H1 (cell line): ENCODE data around the gene SELENOF. TPM values are rescaled to one million over a fixed set of nuclear protein-coding genes. Genes with fewer than 3 reads are reported as not detected.

Experiments
- CTCF ChIA-PET: fragments of 300-600 bp; sonication (Branson Sonifier 250); formaldehyde crosslinking; loops from one replicate; lab custom pipeline; 2021; ENCODE audit not compliant: partially characterized antibody; lab: Charles Lee
- POLR2A ChIA-PET: fragments of 300-600 bp; sonication (Branson Sonifier 250); formaldehyde crosslinking; loops from one replicate; lab custom pipeline; 2021; ENCODE audit warnings: inconsistent platforms; ENCODE audit not compliant: partially characterized antibody; lab: Charles Lee
- DNase-seq, 2 experiments: peaks; one replicate each; pipeline versions ENCODE4 v3.0.0 to v3.0.0-alpha.2; 2010 to 2022; ENCODE audit warnings: low spot score in 2 of 2, low read depth in 1 of 2, mixed read lengths in 1 of 2
- FAIRE-seq: peaks from 2 replicates; lab custom pipeline; 2011; peaks lifted over from hg19 to GRCh38; lab: Jason Lieb, UNC
- H2AFZ ChIP-seq: 2 replicates; pipeline ENCODE4 v1.8.1; 2012; ENCODE audit warnings: low read length, inconsistent platforms
- H2AK5ac ChIP-seq: 2 replicates; pipeline ENCODE4 v1.6.1; 2013; ENCODE audit warnings: low read depth, low read length
- H2BK120ac ChIP-seq: replicated peaks from 2 replicates; pipeline ENCODE3; 2013; ENCODE audit warnings: low read depth, low read length, inconsistent platforms
- H2BK12ac ChIP-seq: 2 replicates; pipeline ENCODE4 v1.6.1; 2013; ENCODE audit warnings: low read depth, low read length
- H2BK15ac ChIP-seq: 2 replicates; pipeline ENCODE4 v1.6.1; 2013; ENCODE audit warnings: low read length
- H2BK20ac ChIP-seq: 2 replicates; pipeline ENCODE4 v1.6.1; 2013; ENCODE audit warnings: low read length
- H2BK5ac ChIP-seq: 2 replicates; pipeline ENCODE4 v1.6.1; 2013; ENCODE audit warnings: low read depth, low read length
- H3K14ac ChIP-seq: 2 replicates; pipeline ENCODE4 v1.6.1; 2013; ENCODE audit warnings: inconsistent platforms; ENCODE audit not compliant: insufficient read length
- H3K18ac ChIP-seq: 2 replicates; pipeline ENCODE4 v1.6.1; 2013; ENCODE audit warnings: low read length; ENCODE audit errors: extremely low read depth
- H3K23ac ChIP-seq: 2 replicates; pipeline ENCODE4 v1.6.1; 2013; ENCODE audit warnings: inconsistent platforms; ENCODE audit not compliant: insufficient read length
- H3K23me2 ChIP-seq: 2 replicates; pipeline ENCODE4 v1.6.1; 2013; ENCODE audit warnings: low read depth, low read length
- H3K27ac ChIP-seq: 2 replicates; pipeline ENCODE4 v1.6.1; 2011; ENCODE audit warnings: low read depth, low read length, inconsistent platforms
- H3K27me3 ChIP-seq, 4 experiments: replicated peaks in 1 of 4; 1 replicate in 1 of 4; 2 replicates in 3 of 4; pipeline versions ENCODE4 v1.6.1 to v1.8.1; 2011 to 2013; ENCODE audit warnings: low read length in 3 of 4, mild to moderate bottlenecking in 3 of 4, inconsistent platforms in 2 of 4, mixed read lengths in 2 of 4, moderate library complexity in 1 of 4; ENCODE audit not compliant: control insufficient read depth in 3 of 4, insufficient read depth in 3 of 4; ENCODE audit errors: extremely low read depth in 1 of 4
- H3K36me3 ChIP-seq, 4 experiments: 2 replicates each; pipeline versions ENCODE4 v1.6.1 to v1.8.1; 2011 to 2013; ENCODE audit warnings: mild to moderate bottlenecking in 4 of 4, low read length in 3 of 4, moderate library complexity in 2 of 4, control low read depth in 1 of 4, inconsistent platforms in 1 of 4; ENCODE audit not compliant: insufficient read depth in 4 of 4, control insufficient read depth in 2 of 4
- H3K4ac ChIP-seq: replicated peaks from 2 replicates; pipeline ENCODE3; 2013; ENCODE audit warnings: low read length, low read depth, mixed read lengths, inconsistent platforms; ENCODE audit not compliant: insufficient read length
- H3K4me1 ChIP-seq, 4 experiments: replicated peaks in 1 of 4; 1 replicate in 1 of 4; 2 replicates in 3 of 4; pipeline versions ENCODE4 v1.6.1 to v1.8.1; 2011 to 2013; ENCODE audit warnings: low read length in 3 of 4, inconsistent platforms in 2 of 4, mixed read lengths in 1 of 4; ENCODE audit not compliant: insufficient read depth in 4 of 4, control insufficient read depth in 3 of 4
- H3K4me2 ChIP-seq, 2 experiments: 2 replicates each; pipeline versions ENCODE4 v1.6.1 to v1.8.1; 2011 to 2013; ENCODE audit warnings: low read depth in 2 of 2, low read length in 2 of 2, control low read depth in 1 of 2, inconsistent platforms in 1 of 2, mild to moderate bottlenecking in 1 of 2; ENCODE audit not compliant: insufficient read depth in 1 of 2
- H3K4me3 ChIP-seq, 4 experiments: fragments of 200-600, 300-600 bp in 1 of 4; sonication (generic), shearing (Covaris generic), sonication (Bioruptor Twin) in 1 of 4; 2 replicates each; pipeline versions ENCODE4 v1.5.1 to v1.8.1; 2011 to 2016; ENCODE audit warnings: low read length in 4 of 4, low read depth in 3 of 4, control low read depth in 2 of 4, inconsistent platforms in 2 of 4, mild to moderate bottlenecking in 2 of 4, mixed read lengths in 1 of 4, moderate library complexity in 1 of 4; ENCODE audit not compliant: insufficient read depth in 2 of 4; ENCODE audit errors: extremely low read depth in 1 of 4
- H3K56ac ChIP-seq: replicated peaks from 2 replicates; pipeline ENCODE3; 2013; ENCODE audit warnings: low read depth, mild to moderate bottlenecking, mixed read lengths, low read length, inconsistent platforms; ENCODE audit not compliant: insufficient read length
- H3K79me1 ChIP-seq: 2 replicates; pipeline ENCODE4 v1.6.1; 2013; ENCODE audit warnings: low read depth, low read length, control low read depth
- H3K79me2 ChIP-seq, 2 experiments: 2 replicates each; pipeline versions ENCODE4 v1.6.1 to v1.8.1; 2012 to 2013; ENCODE audit warnings: low read length in 2 of 2, mild to moderate bottlenecking in 2 of 2, inconsistent platforms in 1 of 2; ENCODE audit not compliant: insufficient read depth in 2 of 2, control insufficient read depth in 1 of 2
- H3K9ac ChIP-seq, 4 experiments: replicated peaks in 1 of 4; 1 replicate in 1 of 4; 2 replicates in 3 of 4; pipeline versions ENCODE4 v1.6.1 to v1.8.1; 2011 to 2013; ENCODE audit warnings: low read depth in 3 of 4, low read length in 3 of 4, control low read depth in 2 of 4, mild to moderate bottlenecking in 2 of 4, moderate library complexity in 2 of 4, inconsistent platforms in 1 of 4; ENCODE audit errors: extremely low read depth in 1 of 4
- H3K9me3 ChIP-seq, 2 experiments: 2 replicates each; pipeline versions ENCODE4 v1.6.1 to v1.8.1; 2012 to 2013; ENCODE audit warnings: mild to moderate bottlenecking in 2 of 2, moderate library complexity in 2 of 2, control low read depth in 1 of 2, inconsistent platforms in 1 of 2, low read depth in 1 of 2, low read length in 1 of 2, mixed read lengths in 1 of 2; ENCODE audit not compliant: insufficient read depth in 2 of 2
- H4K20me1 ChIP-seq, 2 experiments: replicated peaks in 1 of 2; 2 replicates each; pipeline versions ENCODE3 to v1.8.1; 2011 to 2013; ENCODE audit warnings: inconsistent platforms in 2 of 2, low read length in 2 of 2, mild to moderate bottlenecking in 1 of 2; ENCODE audit not compliant: insufficient read depth in 2 of 2, control insufficient read depth in 1 of 2
- H4K5ac ChIP-seq: 2 replicates; pipeline ENCODE4 v1.6.1; 2013; ENCODE audit warnings: low read length, low read depth, mixed read lengths, inconsistent platforms; ENCODE audit not compliant: insufficient read length
- H4K8ac ChIP-seq: 2 replicates; pipeline ENCODE4 v1.8.0; 2013; ENCODE audit warnings: mild to moderate bottlenecking, moderate library complexity, low read length, inconsistent platforms; ENCODE audit not compliant: insufficient read depth; ENCODE audit errors: extremely low read depth
- H4K91ac ChIP-seq: replicated peaks from 2 replicates; pipeline ENCODE3; 2013; ENCODE audit warnings: low read length, mixed read lengths, inconsistent platforms; ENCODE audit not compliant: insufficient read length
- BCL11A ChIP-seq, 2 experiments: IDR thresholded peaks; one replicate each; pipeline ENCODE4 v1.6.1; 2011; ENCODE audit warnings: low read depth in 2 of 2, low read length in 2 of 2, mild to moderate bottlenecking in 2 of 2
- E2F6 ChIP-seq: IDR thresholded peaks from 2 replicates; pipeline ENCODE4 v1.6.1; 2012; ENCODE audit warnings: inconsistent platforms
- EGR1 ChIP-seq: IDR thresholded peaks from 2 replicates; pipeline ENCODE4 v1.6.1; 2011; ENCODE audit warnings: low read depth, low read length, borderline replicate concordance
- FOSL1 ChIP-seq: IDR thresholded peaks from 2 replicates; pipeline ENCODE4 v1.6.1; 2011; ENCODE audit warnings: mild to moderate bottlenecking, low read depth, low read length, moderate library complexity; ENCODE audit not compliant: insufficient read depth
- NRF1 ChIP-seq: IDR thresholded peaks from 2 replicates; pipeline ENCODE4 v1.6.1; 2011; ENCODE audit warnings: mild to moderate bottlenecking, low read depth, low read length, improper control_type of control experiment
- SIRT6 ChIP-seq: IDR thresholded peaks from one replicate; pipeline ENCODE4 v1.7.1; 2012; ENCODE audit warnings: low read length, inconsistent platforms
- SIX5 ChIP-seq: IDR thresholded peaks from 2 replicates; pipeline ENCODE4 v1.6.1; 2011; ENCODE audit warnings: mild to moderate bottlenecking, low read depth, low read length
- SP2 ChIP-seq: IDR thresholded peaks from 2 replicates; pipeline ENCODE4 v1.6.1; 2012; ENCODE audit warnings: mild to moderate bottlenecking, low read length, inconsistent platforms
- YY1 ChIP-seq: IDR thresholded peaks from 2 replicates; pipeline ENCODE4 v1.6.1; 2011; ENCODE audit warnings: low read depth, mild to moderate bottlenecking, low read length
- WGBS, 2 experiments: shearing (Covaris generic) in 1 of 2; methylation state at CpG; one replicate each; pipeline versions ENCODE4 v1.1.6 to v1.1.7; 2013 to 2015; ENCODE audit warnings: low lambda C conversion rate in 2 of 2, mixed read lengths in 2 of 2, inconsistent platforms in 1 of 2, low coverage in 1 of 2, missing lambda C conversion rate in 1 of 2; ENCODE audit not compliant: insufficient replicate concordance in 2 of 2, insufficient coverage in 1 of 2, insufficient read length in 1 of 2; ENCODE audit errors: extremely low coverage in 1 of 2, missing lambda C conversion rate in 1 of 2; 5-methylcytosine and 5-hydroxymethylcytosine counted together
- polyA plus RNA-seq, 7 experiments: library from polyadenylated mRNA; depleted of rRNA in 3 of 7; stranded (reverse) in 5 of 7; unstranded in 2 of 7; fragments of >200 nt in 5 of 7; fragments of 200-250 nt in 2 of 7; gene quantifications; 1 replicate in 5 of 7; 2 replicates in 1 of 7; 4 replicates in 1 of 7; pipeline versions ENCODE4 v1.2.1 to v1.2.3, GENCODE V29; 2011 to 2013; ENCODE audit warnings: missing spikeins in 2 of 7, mixed read lengths in 2 of 7
- total RNA-seq: library from RNA; stranded (reverse); fragmentation: NEBNext Ultra II Directional; extraction: Animal tissue kit (Norgen Biotek cat#: 25700); gene quantifications from 2 replicates; pipeline ENCODE4 v1.2.1, GENCODE V29; 2021

The SELENOF gene
- total and polyA plus RNA-seq, 2 of the 8 experiments (the other 6 are each of a cell fraction or from before 2014, with no cell fraction given), result 70.7 to 163 TPM

DNA sequence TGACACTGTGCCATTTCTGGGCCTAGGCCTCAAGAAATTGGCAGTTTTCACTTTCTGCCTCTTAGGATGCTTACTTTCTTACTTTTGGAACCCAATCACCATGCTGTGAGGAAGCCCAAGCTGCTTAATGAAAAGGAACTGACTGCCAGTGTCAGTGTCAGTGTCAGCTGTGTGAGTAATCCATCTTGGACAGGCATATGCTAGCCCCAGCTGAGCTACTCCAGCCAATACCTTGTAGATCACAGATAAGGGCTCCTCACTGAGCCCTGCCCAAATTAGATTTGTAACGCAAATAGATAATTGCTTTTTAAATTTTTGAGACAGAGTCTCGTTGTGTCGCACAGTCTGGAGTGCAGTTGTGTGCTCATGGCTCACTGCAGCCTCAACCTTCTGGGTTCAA is 59.6 kb downstream of the SELENOF start:
- Histone ChIP-seq H3K23me2 (no peaks in the 10 kb centered on the region), H2BK12ac (no peak overlapping the region), H3K23ac (no peak overlapping the region), H2AFZ (no peak overlapping the region), H3K4me1 (no peaks in the 10 kb centered on the region), H4K5ac (no peak overlapping the region), H4K8ac (no peak overlapping the region), H3K18ac (no peak overlapping the region), H3K79me1 (no peaks in the 10 kb centered on the region), H3K27ac (no peak overlapping the region), H3K4ac (no peak overlapping the region), H3K14ac (no peak overlapping the region), H3K9ac (no peak overlapping the region), H4K20me1 (no peaks in the 10 kb centered on the region), H3K4me2 (no peak overlapping the region), H2BK20ac (no peak overlapping the region), H3K36me3 (no peaks in the 10 kb centered on the region), H4K91ac (no peak overlapping the region), H2AK5ac (no peak overlapping the region), H3K79me2 (no peaks in the 10 kb centered on the region), H2BK15ac (no peak overlapping the region), H2BK5ac (no peak overlapping the region), H3K4me3 (no peak overlapping the region), H3K56ac (no peak overlapping the region), H3K27me3 (no peaks in the 10 kb centered on the region), H3K9me3 (no peaks in the 10 kb centered on the region), H2BK120ac (no peak overlapping the region)
- ChIA-PET POLR2A (interaction anchor here (0.6 kb wide), 1 partner anchor 60 kb away, joined by 3 read pairs; the partner anchor contains the start of genes HS2ST1 and SELENOF), CTCF (no interaction called here)
- FAIRE-seq (no peak), DNase-seq (no peak)
- WGBS, 2 experiments, result 81% methylated on average over 3 of the region's 3 CpGs; no CpG with 5 or more reads in 1 of the 2 experiments
- no peak for TF ChIP-seq EGR1
- no peak for TF ChIP-seq YY1
- TF ChIP-seq E2F6, result no peak
- TF ChIP-seq SP2, result no peak
- TF ChIP-seq SIX5, result no peak
- no peak for TF ChIP-seq NRF1
- TF ChIP-seq BCL11A (IDR thresholded peaks at IDR 0.05; ENCODE audit: low read depth in 2 of 2, low read length in 2 of 2), result no peak
- TF ChIP-seq FOSL1, result no peak
- no peak for TF ChIP-seq SIRT6
